H9 (cell line): ENCODE measurements around the gene TRPT1. TPM values are rescaled to one million over a fixed set of nuclear protein-coding genes. Genes with fewer than 3 reads are reported as not detected.

ENCODE experiments used
- DNase-seq: peaks from one replicate; pipeline ENCODE4 v3.0.0-alpha.2; 2017
- H2AFZ ChIP-seq: one replicate; pipeline ENCODE4 v1.6.1; 2013; ENCODE audit warnings: mild to moderate bottlenecking, low read length, control low read depth, moderate library complexity
- H2AK5ac ChIP-seq: 2 replicates; pipeline ENCODE4 v1.6.1; 2013; ENCODE audit warnings: low read length, control low read depth, mixed read lengths; ENCODE audit not compliant: insufficient read length
- H2BK120ac ChIP-seq: one replicate; pipeline ENCODE4 v1.6.1; 2013; ENCODE audit warnings: low read depth, mild to moderate bottlenecking, low read length, control low read depth, inconsistent platforms; ENCODE audit not compliant: poor library complexity, severe bottlenecking
- H2BK12ac ChIP-seq: 2 replicates; pipeline ENCODE4 v1.6.1; 2013; ENCODE audit warnings: low read length, control low read depth, mixed read lengths, low read depth; ENCODE audit not compliant: insufficient read length
- H2BK15ac ChIP-seq: 2 replicates; pipeline ENCODE4 v1.6.1; 2013; ENCODE audit warnings: low read depth, low read length, control low read depth
- H2BK20ac ChIP-seq: one replicate; pipeline ENCODE4 v1.6.1; 2013; ENCODE audit warnings: low read depth, mild to moderate bottlenecking, low read length, control low read depth, inconsistent platforms; ENCODE audit not compliant: poor library complexity, severe bottlenecking
- H2BK5ac ChIP-seq: 2 replicates; pipeline ENCODE4 v1.6.1; 2013; ENCODE audit warnings: low read length, control low read depth, mixed read lengths; ENCODE audit not compliant: insufficient read length
- H3K14ac ChIP-seq: 2 replicates; pipeline ENCODE4 v1.6.1; 2013; ENCODE audit warnings: low read length, control low read depth; ENCODE audit not compliant: insufficient read depth
- H3K18ac ChIP-seq: 2 replicates; pipeline ENCODE4 v1.6.1; 2013; ENCODE audit warnings: low read depth, mild to moderate bottlenecking, mixed read lengths, low read length, control low read depth; ENCODE audit not compliant: insufficient read length
- H3K23ac ChIP-seq: 2 replicates; pipeline ENCODE4 v1.6.1; 2013; ENCODE audit warnings: low read length, control low read depth, mixed read lengths, low read depth; ENCODE audit not compliant: insufficient read length
- H3K23me2 ChIP-seq: 2 replicates; pipeline ENCODE4 v1.6.1; 2013; ENCODE audit warnings: low read depth, mild to moderate bottlenecking, mixed read lengths, low read length, control low read depth; ENCODE audit not compliant: insufficient read length, poor library complexity, severe bottlenecking
- H3K27ac ChIP-seq: 2 replicates; pipeline ENCODE4 v1.5.1; 2013; ENCODE audit warnings: low read length, control low read depth, mixed read lengths, low read depth; ENCODE audit not compliant: insufficient read length
- H3K27me3 ChIP-seq: 2 replicates; pipeline ENCODE4 v1.6.1; 2013; ENCODE audit warnings: low read length, control low read depth, inconsistent platforms; ENCODE audit not compliant: insufficient read depth
- H3K4ac ChIP-seq: 2 replicates; pipeline ENCODE4 v1.6.1; 2013; ENCODE audit warnings: low read depth, mild to moderate bottlenecking, control low read depth, inconsistent platforms, low read length, moderate library complexity
- H3K4me1 ChIP-seq: 2 replicates; pipeline ENCODE4 v1.6.1; 2013; ENCODE audit warnings: low read length, control low read depth, inconsistent platforms; ENCODE audit not compliant: insufficient read depth
- H3K4me2 ChIP-seq: 2 replicates; pipeline ENCODE4 v1.6.1; 2013; ENCODE audit warnings: low read length, control low read depth, mixed read lengths; ENCODE audit not compliant: insufficient read length, insufficient read depth
- H3K56ac ChIP-seq: 2 replicates; pipeline ENCODE4 v1.6.1; 2013; ENCODE audit warnings: low read depth, mild to moderate bottlenecking, mixed read lengths, low read length, control low read depth; ENCODE audit not compliant: insufficient read length
- H3K79me1 ChIP-seq: 2 replicates; pipeline ENCODE4 v1.6.1; 2013; ENCODE audit warnings: low read depth, mild to moderate bottlenecking, moderate library complexity, low read length, control low read depth, inconsistent platforms; ENCODE audit not compliant: insufficient read depth, poor library complexity, severe bottlenecking
- H3K79me2 ChIP-seq: 2 replicates; pipeline ENCODE4 v1.6.1; 2013; ENCODE audit warnings: low read length, control low read depth, inconsistent platforms; ENCODE audit not compliant: insufficient read depth
- H3K9ac ChIP-seq: 2 replicates; pipeline ENCODE4 v1.6.1; 2013; ENCODE audit warnings: low read length, control low read depth, mixed read lengths; ENCODE audit not compliant: insufficient read length; ENCODE audit errors: extremely low read depth
- H3K9me3 ChIP-seq: one replicate; pipeline ENCODE4 v1.6.1; 2013; ENCODE audit warnings: low read depth, low read length, inconsistent platforms; ENCODE audit not compliant: control insufficient read depth
- H3T11ph ChIP-seq: one replicate; pipeline ENCODE4 v1.6.1; 2013; ENCODE audit warnings: mild to moderate bottlenecking, low read length, control low read depth, inconsistent platforms
- H4K20me1 ChIP-seq: one replicate; pipeline ENCODE4 v1.6.1; 2013; ENCODE audit not compliant: control insufficient read depth, insufficient read length, insufficient read depth
- H4K5ac ChIP-seq: 2 replicates; pipeline ENCODE4 v1.6.1; 2013; ENCODE audit warnings: low read depth, mild to moderate bottlenecking, mixed read lengths, low read length, control low read depth; ENCODE audit not compliant: insufficient read length
- H4K8ac ChIP-seq: replicated peaks from 2 replicates; pipeline ENCODE4 v1.6.1; 2013; ENCODE audit warnings: low read length, control low read depth, mixed read lengths, low read depth; ENCODE audit not compliant: insufficient read length
- H4K91ac ChIP-seq: 2 replicates; pipeline ENCODE4 v1.6.1; 2013; ENCODE audit warnings: low read depth, mild to moderate bottlenecking, moderate library complexity, mixed read lengths, low read length, control low read depth; ENCODE audit not compliant: insufficient read length
- H3K27ac Mint-ChIP-seq, 3 experiments: 2 replicates in 2 of 3; 3 replicates in 1 of 3; pipeline ENCODE4 v1.8.0; 2020 to 2021; ENCODE audit warnings: mixed read lengths in 3 of 3, mild to moderate bottlenecking in 1 of 3, moderate library complexity in 1 of 3
- H3K27me3 Mint-ChIP-seq: 2 replicates; pipeline ENCODE4 v1.8.0; 2021; ENCODE audit warnings: low read depth, mild to moderate bottlenecking, moderate library complexity, mixed read lengths
- H3K36me3 Mint-ChIP-seq, 3 experiments: 2 replicates in 2 of 3; 3 replicates in 1 of 3; pipeline ENCODE4 v1.8.0; 2020 to 2021; ENCODE audit warnings: low read depth in 3 of 3, mixed read lengths in 3 of 3; ENCODE audit not compliant: insufficient read depth in 1 of 3
- H3K4me1 Mint-ChIP-seq, 2 experiments: 2 replicates each; pipeline ENCODE4 v1.8.0; 2020; ENCODE audit warnings: mixed read lengths in 2 of 2
- H3K4me3 Mint-ChIP-seq, 2 experiments: 2 replicates in 1 of 2; 3 replicates in 1 of 2; pipeline ENCODE4 v1.8.0; 2020 to 2021; ENCODE audit warnings: mild to moderate bottlenecking in 2 of 2, mixed read lengths in 2 of 2, moderate library complexity in 1 of 2
- H3K9me3 Mint-ChIP-seq, 2 experiments: 2 replicates in 1 of 2; 3 replicates in 1 of 2; pipeline ENCODE4 v1.8.0; 2020; ENCODE audit warnings: mild to moderate bottlenecking in 2 of 2, mixed read lengths in 2 of 2, moderate library complexity in 1 of 2
- CTCF ChIP-seq: fragments of 200-600 bp; sonication (generic); conservative IDR thresholded peaks from 3 replicates; pipeline ENCODE4 v1.8.0; 2021; ENCODE audit warnings: antibody characterized with exemption, mild to moderate bottlenecking
- WGBS: extraction: QIAGEN DNeasy Blood & Tissue Kit; methylation state at CpG from one replicate; pipeline ENCODE4 v1.1.7; 2013; ENCODE audit warnings: missing lambda C conversion rate, low lambda C conversion rate, mixed read lengths; ENCODE audit not compliant: insufficient read length; ENCODE audit errors: extremely low coverage; 5-methylcytosine and 5-hydroxymethylcytosine counted together
- total RNA-seq: library from RNA; stranded (reverse); gene quantifications from 2 replicates; pipeline ENCODE4 v1.2.1, GENCODE V29; 2021

Gene TRPT1
- total RNA-seq, 1 experiment from 2014 or later = 33.6 TPM

- no peak overlapping the region for H3T11ph ChIP-seq
These were observed 27.5 kb upstream of the TRPT1 start for GRCh38 chr11:64253481-64253880.

More at GRCh38 chr11:64253481-64253880, 27.5 kb upstream of the TRPT1 start:
- no peak overlapping the region for H3K23ac ChIP-seq
- H2BK20ac ChIP-seq = no peak overlapping the region
- no peak overlapping the region for H3K56ac ChIP-seq
- Mint-ChIP-seq H3K27ac (peak overlapping the region; percentile 34 to 86 (median 76); a peak in 3 of 7 replicates), H3K27me3 (no peaks in the 10 kb centered on the region), H3K4me3 (peak overlapping the region; percentile 85 to 98; a peak in 4 of 5 replicates), H3K9me3 (no peaks in the 10 kb centered on the region), H3K36me3 (peaks cover 24 to 44% (median 37%) of the 10 kb centered on the region in 3 experiments; a peak in 6 of 7 replicates), H3K4me1 (peaks cover 26 to 36% of the 10 kb centered on the region in 2 experiments)
- H3K79me1 ChIP-seq = peaks cover 3% of the 10 kb centered on the region
- H3K9ac ChIP-seq = no peak overlapping the region
- H3K79me2 ChIP-seq = no peaks in the 10 kb centered on the region; the same call in 1 of the 2 replicates
- no peak overlapping the region for H2BK12ac ChIP-seq
- no peak overlapping the region for H3K14ac ChIP-seq
- H2AFZ ChIP-seq = no peak overlapping the region
- H3K4me2 ChIP-seq = peak overlapping the region; percentile 19
- DNase-seq = no peak
- H2AK5ac ChIP-seq = no peak overlapping the region
- no peak overlapping the region for H4K91ac ChIP-seq
- no peak overlapping the region for H3K27ac ChIP-seq
- H3K27me3 ChIP-seq = no peaks in the 10 kb centered on the region
- no peak overlapping the region for H2BK120ac ChIP-seq
- WGBS = no CpG with 5 or more reads among the region's 5 CpGs
- no peak overlapping the region for H3K18ac ChIP-seq
- H3K4me1 ChIP-seq = peaks cover 9% of the 10 kb centered on the region; the same call in 1 of the 2 replicates
- no peak overlapping the region for H4K5ac ChIP-seq
- no peak overlapping the region for H4K8ac ChIP-seq
- H2BK15ac ChIP-seq = no peak overlapping the region
- TF ChIP-seq CTCF = no peak
- H4K20me1 ChIP-seq = no peaks in the 10 kb centered on the region
- no peak overlapping the region for H3K4ac ChIP-seq
- H2BK5ac ChIP-seq = no peak overlapping the region
- peaks cover 16% of the 10 kb centered on the region for H3K23me2 ChIP-seq
- no peaks in the 10 kb centered on the region for H3K9me3 ChIP-seq
